Chondrocyte (in vitro differentiated cells): ENCODE results near the gene NRXN3. TPM values are rescaled to one million over a fixed set of nuclear protein-coding genes. Genes with fewer than 3 reads are reported as not detected.

Source experiments
- DNase-seq: peaks from one replicate; pipeline ENCODE4 v3.0.0; 2021; ENCODE audit warnings: mixed read lengths, low spot score
- H3K27ac Mint-ChIP-seq: one replicate; pipeline ENCODE4 v1.8.0; 2021; ENCODE audit warnings: mild to moderate bottlenecking, moderate library complexity, mixed read lengths; ENCODE audit not compliant: unreplicated experiment
- H3K27me3 Mint-ChIP-seq: 2 replicates; pipeline ENCODE4 v1.8.0; 2021; ENCODE audit warnings: low read depth, mixed read lengths
- H3K36me3 Mint-ChIP-seq: 2 replicates; pipeline ENCODE4 v1.8.0; 2021; ENCODE audit warnings: low read depth, mixed read lengths
- H3K4me1 Mint-ChIP-seq: 2 replicates; pipeline ENCODE4 v1.8.0; 2021; ENCODE audit warnings: low read depth, mild to moderate bottlenecking, mixed read lengths
- H3K4me3 Mint-ChIP-seq: one replicate; pipeline ENCODE4 v1.8.0; 2021; ENCODE audit warnings: mild to moderate bottlenecking, moderate library complexity, mixed read lengths; ENCODE audit not compliant: unreplicated experiment
- H3K9me3 Mint-ChIP-seq: 2 replicates; pipeline ENCODE4 v1.8.0; 2021; ENCODE audit warnings: low read depth, mixed read lengths
- total RNA-seq: library from RNA; stranded (reverse); gene quantifications from 3 replicates; pipeline ENCODE4 v1.2.1, GENCODE V29; 2021
- TF ChIP-seq, protein P1 (sequence below): fragments of 200-600 bp; sonication (generic); IDR thresholded peaks from 2 replicates; pipeline ENCODE4 v1.5.0; 2021; ENCODE audit warnings: antibody characterized with exemption, mild to moderate bottlenecking, moderate library complexity

NRXN3 gene
- total RNA-seq, 1 donor from 2014 or later, result 7.9 TPM

DNA sequence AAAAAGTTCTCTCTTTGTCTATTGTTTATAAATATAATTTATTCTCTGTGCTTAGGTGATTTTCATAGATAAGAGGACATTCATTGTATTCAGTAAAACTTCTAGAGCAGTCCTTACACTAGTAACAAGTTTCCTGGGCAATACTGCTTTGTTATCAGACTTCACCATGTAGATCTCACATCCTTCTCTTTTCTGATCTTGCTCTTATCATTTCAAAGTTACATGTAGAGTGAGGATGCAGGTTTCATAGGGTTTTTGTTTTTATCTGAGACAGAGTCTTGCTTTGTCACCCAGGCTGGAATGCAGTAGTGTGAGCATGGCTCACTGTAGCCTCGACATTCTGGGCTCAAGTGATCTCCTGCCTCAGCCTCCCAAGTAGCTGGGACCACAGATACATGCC is 1251.6 kb downstream of the NRXN3 start:
- no peak overlapping the region for H3K27ac Mint-ChIP-seq
- peaks cover 7% of the 10 kb centered on the region for H3K9me3 Mint-ChIP-seq
- no peak overlapping the region for H3K4me3 Mint-ChIP-seq
- no peaks in the 10 kb centered on the region for H3K36me3 Mint-ChIP-seq
- H3K4me1 Mint-ChIP-seq, result no peaks in the 10 kb centered on the region
- DNase-seq, result no peak
- TF ChIP-seq, protein P1, sequence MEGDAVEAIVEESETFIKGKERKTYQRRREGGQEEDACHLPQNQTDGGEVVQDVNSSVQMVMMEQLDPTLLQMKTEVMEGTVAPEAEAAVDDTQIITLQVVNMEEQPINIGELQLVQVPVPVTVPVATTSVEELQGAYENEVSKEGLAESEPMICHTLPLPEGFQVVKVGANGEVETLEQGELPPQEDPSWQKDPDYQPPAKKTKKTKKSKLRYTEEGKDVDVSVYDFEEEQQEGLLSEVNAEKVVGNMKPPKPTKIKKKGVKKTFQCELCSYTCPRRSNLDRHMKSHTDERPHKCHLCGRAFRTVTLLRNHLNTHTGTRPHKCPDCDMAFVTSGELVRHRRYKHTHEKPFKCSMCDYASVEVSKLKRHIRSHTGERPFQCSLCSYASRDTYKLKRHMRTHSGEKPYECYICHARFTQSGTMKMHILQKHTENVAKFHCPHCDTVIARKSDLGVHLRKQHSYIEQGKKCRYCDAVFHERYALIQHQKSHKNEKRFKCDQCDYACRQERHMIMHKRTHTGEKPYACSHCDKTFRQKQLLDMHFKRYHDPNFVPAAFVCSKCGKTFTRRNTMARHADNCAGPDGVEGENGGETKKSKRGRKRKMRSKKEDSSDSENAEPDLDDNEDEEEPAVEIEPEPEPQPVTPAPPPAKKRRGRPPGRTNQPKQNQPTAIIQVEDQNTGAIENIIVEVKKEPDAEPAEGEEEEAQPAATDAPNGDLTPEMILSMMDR, result no peak
- H3K27me3 Mint-ChIP-seq, result no peaks in the 10 kb centered on the region

DNA sequence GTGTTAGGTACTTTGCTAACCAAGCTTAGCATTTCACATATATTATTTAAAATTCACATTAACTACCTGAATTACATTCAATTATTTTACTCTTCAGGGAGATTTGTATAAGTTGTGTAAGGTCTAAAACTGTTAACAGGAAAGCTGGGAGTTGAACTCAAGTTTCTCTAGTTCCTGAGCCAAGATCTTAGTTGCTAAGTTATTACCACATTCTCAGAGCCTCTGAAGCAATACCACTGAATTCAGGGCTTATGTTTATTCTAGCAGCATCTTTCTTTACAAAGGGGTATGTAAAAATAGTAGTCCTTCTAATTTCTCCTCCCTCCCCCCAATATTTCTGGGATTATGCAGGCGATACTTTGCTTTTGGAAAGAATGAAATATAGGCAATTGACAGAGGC is 1254.3 kb downstream of the NRXN3 start:
- H3K4me1 Mint-ChIP-seq, result no peaks in the 10 kb centered on the region
- H3K4me3 Mint-ChIP-seq, result no peak overlapping the region
- no peaks in the 10 kb centered on the region for H3K27me3 Mint-ChIP-seq
- no peaks in the 10 kb centered on the region for H3K36me3 Mint-ChIP-seq
- TF ChIP-seq, protein P1, result no peak
- H3K27ac Mint-ChIP-seq, result no peak overlapping the region
- H3K9me3 Mint-ChIP-seq, result no peaks in the 10 kb centered on the region
- no peak for DNase-seq

DNA sequence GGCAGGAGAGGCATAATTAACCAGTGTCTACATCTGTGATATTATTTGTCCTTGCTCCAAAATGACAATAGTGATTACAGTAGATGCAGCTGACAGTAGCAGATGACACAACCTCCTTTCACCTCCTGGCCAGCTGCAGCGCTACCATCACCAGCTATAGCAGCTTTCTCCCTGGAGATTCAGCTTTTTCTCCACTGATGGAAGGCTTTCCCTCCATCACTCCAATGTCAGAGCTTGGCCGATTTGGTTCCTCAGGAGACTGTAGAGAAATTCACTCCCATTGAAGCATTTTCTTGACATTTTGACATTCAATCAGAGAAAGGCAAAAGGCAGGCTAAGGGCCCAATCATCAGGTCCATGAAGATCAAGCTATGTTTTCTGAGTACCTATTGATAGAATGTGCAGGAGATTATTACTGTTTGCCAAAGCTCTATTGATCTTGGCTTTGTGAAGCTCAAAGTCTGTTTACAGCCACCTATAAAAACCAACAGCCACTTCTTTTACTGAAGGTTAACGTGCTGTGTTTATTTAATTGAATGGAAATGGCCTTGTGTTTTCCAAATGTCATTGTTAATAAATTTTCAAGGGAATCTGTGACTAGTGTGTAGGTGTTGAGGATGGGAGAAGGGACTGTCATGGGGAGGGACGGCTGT is 1256.1 kb downstream of the NRXN3 start:
- no peaks in the 10 kb centered on the region for H3K27me3 Mint-ChIP-seq
- no peak overlapping the region for H3K27ac Mint-ChIP-seq
- no peaks in the 10 kb centered on the region for H3K36me3 Mint-ChIP-seq
- no peaks in the 10 kb centered on the region for H3K4me1 Mint-ChIP-seq
- H3K4me3 Mint-ChIP-seq, result no peak overlapping the region
- H3K9me3 Mint-ChIP-seq, result no peaks in the 10 kb centered on the region
- TF ChIP-seq, protein P1, result no peak
- no peak for DNase-seq

DNA sequence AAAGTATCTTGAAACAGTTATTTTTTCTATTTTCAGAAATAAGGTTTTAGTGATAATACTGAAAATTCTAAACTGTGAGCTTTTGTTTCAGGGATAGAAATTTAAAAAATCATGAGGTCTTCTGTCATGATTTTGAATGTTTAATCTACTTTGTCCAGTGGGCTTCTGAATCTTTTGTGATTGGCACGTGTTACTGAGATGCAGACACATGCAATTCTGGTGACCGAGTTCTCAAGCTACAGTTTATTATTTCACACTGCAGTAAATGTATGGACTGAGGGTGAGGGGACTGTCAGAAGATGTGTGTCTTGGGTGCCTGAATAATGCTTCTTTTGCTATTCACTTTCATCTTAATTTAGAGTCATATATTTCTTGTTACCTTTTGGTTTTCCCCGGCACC is 1262.5 kb downstream of the NRXN3 start:
- no peak overlapping the region for H3K4me3 Mint-ChIP-seq
- H3K27me3 Mint-ChIP-seq, result peaks cover 2% of the 10 kb centered on the region
- TF ChIP-seq, protein P1, result no peak
- no peaks in the 10 kb centered on the region for H3K9me3 Mint-ChIP-seq
- no peak for DNase-seq
- no peak overlapping the region for H3K27ac Mint-ChIP-seq
- H3K4me1 Mint-ChIP-seq, result peaks cover 9% of the 10 kb centered on the region
- no peaks in the 10 kb centered on the region for H3K36me3 Mint-ChIP-seq

DNA sequence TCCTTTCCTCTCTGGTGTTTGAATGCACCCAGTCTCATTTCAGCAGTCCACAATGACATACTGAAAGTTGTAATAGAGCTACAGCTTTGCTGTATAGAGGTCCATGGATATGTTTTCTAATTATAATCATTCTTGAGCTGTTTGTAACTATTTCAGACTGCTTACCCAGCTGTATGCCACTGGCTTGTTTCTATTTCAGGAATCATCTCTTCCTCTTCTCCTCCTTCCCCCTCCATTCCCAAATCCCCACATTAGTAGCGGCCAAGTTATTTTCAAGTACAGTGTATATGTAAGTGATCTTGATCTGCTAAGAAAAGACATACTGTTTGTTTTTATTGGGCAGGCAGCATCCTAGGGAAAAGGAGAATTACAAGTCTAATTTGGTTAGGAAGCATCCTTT is 1266.2 kb downstream of the NRXN3 start:
- no peak for DNase-seq
- TF ChIP-seq, protein P1, result no peak
- H3K9me3 Mint-ChIP-seq, result no peaks in the 10 kb centered on the region
- no peak overlapping the region for H3K27ac Mint-ChIP-seq
- no peaks in the 10 kb centered on the region for H3K36me3 Mint-ChIP-seq
- H3K27me3 Mint-ChIP-seq, result peaks cover 2% of the 10 kb centered on the region
- no peak overlapping the region for H3K4me3 Mint-ChIP-seq
- H3K4me1 Mint-ChIP-seq, result peaks cover 9% of the 10 kb centered on the region
